ENCODE data around the gene SMAD6. TPM values are rescaled to one million over a fixed set of nuclear protein-coding genes. Genes with fewer than 3 reads are reported as not detected.
A peak's percentile ranks its signal among the peaks of the same experiment; 100 is the strongest.

Gene SMAD6
- polyA plus RNA-seq, 3 donors: 39.4 to 46.2 (median 41.5) TPM

DNA sequence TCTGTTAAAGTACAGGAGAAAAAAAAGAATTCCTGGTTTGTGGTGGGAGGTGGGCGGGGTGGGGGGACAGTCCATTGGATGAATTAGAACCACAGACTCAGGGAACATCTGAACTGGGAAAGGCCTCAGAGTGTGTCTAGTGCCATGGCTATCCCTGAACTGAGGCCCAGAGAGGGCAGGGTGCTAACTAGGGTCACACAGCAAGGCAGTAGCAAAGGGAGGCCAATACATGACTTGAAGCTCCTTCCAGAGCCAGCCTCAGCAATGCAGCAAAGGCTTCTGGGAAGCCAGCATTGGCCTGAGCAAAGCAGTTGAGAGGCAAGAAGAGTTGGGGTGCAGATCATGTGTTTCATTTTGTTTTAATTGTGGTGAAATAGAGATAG lies 85.4 kb downstream of the SMAD6 start:
- DNase-seq: no peak

DNA sequence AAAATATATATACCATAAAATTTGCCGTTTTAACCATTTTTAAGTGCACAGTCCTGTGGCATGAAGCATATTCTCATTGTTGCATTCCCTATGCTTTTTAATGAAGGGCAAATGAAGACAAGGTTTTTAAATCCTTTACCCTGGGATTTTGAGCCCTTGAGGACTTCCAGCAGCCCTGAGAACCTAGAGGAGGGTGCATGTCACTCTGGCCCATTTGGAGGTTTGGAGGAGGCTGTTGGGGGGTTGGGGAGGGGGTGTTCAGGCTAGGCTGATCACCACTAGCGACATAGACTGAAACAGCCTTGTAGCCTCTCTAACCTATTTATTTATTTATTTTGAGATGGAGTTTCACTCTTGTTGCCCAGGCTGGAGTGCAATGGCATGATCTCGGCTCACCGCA lies 86.0 kb downstream of the SMAD6 start:
- no peak for DNase-seq

DNA sequence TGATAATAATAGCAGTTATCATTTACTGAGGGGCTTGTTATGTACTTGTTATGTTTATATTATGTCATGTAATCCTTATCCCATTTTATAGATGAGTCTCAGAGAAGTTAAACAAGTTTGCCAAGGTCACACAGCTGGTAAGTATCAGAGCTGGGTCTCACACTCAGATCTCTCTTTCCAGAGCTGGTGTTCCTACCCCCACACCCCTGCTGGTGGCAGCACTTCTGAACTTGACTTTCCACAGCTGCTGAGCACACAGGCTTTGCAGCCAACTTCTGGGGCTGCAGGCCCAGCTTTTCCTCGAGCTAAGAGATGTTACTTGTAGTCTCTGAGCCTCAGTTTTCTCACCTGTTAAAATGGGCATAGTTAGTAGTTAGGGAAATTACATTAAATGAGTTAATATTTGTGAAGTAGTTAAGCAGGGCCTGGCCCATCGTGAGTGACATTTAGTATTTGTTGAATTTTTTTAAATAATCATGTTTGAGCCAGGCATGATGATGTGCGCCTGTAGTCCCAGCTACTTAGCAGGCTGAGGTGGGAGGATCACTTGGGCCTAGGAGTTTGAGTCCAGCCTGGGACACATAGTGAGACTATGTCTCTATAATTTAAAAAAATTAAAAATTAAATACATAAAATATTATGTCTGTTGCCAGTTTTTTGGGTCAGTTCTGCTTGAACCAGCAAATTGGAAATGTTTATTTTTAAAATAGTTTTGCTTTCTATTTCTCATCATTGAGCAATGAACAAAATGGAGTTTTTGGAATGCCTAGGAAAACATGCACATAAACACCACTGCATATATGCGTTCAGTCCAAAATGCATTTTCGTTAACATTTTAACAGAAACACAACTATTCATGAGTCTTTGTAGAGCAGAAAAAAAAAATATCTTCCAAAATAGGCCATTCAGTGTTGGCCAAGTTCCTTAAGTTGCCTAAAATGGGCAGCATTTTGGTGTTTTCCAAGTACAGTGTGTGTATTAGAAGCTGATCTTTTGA lies 87.3 kb downstream of the SMAD6 start:
- peak; percentile 58 for DNase-seq

DNA sequence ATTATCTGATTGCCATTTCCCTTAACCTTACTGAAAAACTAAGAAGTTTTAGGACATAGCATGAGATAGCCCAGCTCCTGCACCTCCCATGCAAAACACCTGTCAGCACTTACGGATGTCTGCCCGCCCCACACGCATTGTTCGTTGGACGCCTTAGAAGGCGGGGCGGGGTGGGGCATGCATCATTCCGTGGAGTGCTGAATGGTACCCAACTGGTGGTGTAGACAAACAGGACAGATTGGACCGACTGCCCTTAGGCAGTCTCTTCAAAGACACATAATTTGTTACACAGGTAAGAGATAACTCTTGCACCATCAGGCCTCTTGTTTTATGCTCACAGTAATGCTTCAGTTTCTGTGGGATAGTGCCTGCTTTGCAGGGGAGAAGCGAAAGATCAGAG lies 93.8 kb downstream of the SMAD6 start:
- DNase-seq: no peak

DNA sequence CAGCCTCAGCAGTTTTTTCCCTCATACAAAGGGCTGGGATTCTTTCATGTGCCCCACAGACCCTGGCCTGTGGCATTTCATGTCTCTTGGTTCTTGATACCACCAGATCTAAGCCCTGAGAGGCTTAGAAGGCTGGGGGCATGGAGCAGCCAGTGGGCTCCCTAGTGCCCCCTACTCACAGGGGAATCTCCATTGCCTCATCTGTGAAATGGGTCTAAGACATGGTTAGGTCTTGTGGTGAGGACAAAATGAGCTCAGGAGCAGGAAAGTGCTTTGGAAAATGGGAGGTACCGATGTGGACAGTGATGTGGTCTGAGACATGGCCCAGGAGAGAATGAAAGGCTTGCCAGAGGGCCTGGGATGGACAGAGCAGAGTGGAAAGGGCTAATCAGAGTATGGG lies 94.3 kb downstream of the SMAD6 start:
- DNase-seq: no peak

DNA sequence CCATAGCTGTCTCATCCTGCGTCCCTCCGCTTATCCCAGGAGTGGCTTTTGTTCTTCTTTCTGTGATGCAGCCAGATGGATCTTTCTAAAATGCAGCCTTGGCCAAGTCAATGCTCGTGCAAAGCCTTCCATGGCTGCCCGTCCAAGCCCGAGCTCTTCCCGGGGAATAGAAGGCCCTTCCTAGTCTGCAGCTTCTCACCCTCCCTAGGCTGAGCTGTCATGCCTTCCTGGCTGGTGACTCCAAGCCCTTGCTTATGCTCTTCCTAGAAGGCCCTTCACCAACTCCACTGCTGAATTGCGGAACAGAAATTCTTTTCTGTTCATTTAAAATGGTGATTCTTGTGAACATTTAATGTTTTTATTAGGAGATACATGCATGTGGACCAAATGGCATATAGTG lies 95.9 kb downstream of the SMAD6 start:
- no peak for DNase-seq

DNA sequence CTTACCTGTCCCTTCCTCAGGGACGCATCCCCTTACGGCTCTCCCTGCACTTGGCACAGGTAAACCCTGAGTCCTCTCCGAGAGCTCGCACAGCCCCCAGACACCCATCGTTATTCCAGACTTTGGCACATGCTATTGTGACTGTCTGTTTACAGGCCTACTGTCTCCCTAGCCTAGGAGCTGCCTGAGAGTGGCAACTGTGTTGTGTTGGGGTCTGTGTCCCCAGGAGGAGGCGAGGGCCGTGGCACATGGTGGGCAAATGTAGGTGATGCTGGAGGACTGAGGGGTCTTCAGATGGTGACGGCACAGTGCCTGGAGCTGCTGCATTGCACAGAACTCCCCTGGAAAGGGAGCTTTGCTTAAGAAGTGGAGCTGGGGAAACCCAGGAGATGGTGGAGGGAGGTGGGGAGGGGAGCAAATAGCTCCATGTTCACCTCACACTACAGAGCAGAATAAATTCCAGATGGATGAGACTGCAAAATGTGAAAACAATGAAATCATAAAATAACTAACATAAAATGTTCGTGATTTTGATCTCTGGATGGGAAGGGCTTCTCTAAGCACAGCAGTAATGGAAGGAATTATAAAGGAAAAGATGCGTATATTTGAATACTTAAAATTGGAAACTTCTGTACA lies 96.5 kb downstream of the SMAD6 start:
- no peak for DNase-seq

DNA sequence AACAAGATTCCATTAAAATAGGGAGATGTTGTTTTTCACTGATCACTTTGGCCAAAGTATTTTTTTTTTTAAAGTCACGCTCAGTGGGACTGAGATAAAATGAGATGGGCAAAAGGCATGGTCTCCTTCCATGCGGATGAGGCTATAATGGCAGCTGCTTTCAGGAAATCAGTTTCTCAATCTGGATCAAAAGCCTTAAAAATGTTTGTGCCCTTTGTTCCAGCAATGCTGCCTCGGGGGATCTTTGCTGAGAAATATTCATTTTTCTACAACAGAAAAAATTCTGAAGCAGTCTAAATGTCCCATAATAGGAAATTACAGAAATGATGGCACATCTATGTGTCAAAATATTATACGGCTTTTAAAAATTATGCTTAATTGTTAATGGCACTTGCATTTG lies 97.2 kb downstream of the SMAD6 start:
- no peak for DNase-seq

DNA sequence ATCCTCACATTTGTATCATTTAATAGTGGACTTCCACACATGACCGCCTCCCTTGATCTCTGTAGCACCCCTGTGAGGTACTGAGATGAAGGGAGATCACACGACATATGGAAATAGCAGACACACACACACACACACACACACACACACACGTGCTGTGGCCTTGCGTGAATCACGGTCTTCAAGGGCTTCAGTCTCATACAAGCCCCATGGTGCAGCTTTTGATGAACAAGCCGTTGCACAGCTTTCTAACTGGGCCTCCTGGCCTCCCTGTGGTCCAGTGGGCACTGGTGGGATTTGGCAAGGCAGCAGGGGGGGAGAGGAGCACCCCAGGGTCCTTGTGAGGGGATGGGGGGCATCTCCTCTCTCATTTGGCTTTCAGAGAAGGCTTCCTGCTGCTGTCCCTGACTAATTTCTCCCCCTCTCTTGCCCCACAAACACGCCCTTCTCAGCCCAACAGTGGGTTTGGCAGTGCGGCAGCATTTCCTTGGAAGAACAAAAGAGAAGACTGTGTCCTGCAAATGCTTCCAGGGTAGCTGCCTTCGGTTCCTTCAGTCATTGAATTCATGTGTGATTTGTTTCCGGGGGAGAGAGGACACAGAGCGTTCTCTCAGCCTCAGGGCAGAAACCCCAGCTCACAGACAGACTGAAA lies 98.7 kb downstream of the SMAD6 start:
- DNase-seq: no peak

DNA sequence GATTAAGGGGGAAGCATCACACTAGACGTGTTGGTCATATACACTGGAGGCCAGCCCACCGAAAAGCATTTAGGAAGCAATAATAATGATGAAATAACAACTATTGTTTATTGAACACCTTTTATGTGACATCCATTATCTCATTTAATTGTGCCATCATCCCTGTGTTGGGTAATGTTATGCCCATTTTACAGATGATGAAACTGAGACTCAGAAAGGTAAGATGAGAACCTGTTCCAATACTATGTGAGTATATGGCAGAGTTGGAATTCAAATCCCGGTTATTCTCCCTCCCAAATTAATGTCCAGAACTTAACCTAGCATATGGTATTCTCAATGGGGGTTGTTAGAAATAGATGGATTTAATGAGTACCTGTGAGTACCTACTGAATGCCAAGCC lies 99.2 kb downstream of the SMAD6 start:
- no peak for DNase-seq

DNA sequence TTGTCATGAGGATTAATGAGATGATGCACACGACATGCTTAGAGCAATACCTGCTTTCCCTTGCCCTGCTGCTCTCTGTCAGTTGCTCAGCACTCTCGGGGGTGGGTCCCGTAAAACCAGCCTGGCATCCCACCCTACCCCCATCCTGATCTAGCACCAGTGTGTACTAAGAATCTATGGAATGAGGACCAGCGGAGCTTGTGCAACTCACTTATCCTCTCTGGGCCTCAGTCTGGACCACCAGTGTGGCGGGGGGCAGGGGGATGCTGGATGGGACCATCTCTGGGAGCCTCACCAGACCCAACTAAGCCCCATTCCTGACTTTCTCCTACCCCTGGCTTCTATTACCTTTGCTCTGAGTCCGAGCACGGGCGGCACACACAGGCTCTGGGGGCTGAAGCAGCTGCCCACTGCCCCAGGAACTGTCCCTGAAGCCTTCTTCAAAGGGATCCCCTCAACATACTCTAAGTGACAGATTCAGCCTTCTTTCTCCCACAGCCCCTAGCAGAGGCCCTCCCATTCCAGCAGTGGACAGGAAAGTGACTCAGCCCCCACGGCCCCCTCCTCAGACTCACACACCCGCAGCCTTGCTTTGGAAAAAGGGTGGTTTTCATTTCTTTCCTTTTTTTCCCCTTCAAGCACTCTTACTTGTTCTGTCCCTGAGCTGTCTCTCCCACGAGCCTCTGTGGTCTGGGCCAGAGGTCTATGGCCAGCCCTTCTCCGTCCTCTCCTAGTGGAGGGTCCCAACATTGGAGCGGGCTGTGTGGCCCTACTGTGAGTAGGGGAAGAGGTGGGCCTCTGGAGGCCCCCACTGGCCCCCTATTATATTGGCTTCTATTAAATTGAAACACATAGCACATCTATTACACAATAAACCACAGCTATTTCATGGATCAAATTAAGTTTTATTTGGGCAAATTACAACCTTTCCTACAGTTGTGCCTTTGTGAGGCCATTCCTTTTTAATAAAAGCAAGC lies 100.3 kb downstream of the SMAD6 start:
- DNase-seq: no peak

DNA sequence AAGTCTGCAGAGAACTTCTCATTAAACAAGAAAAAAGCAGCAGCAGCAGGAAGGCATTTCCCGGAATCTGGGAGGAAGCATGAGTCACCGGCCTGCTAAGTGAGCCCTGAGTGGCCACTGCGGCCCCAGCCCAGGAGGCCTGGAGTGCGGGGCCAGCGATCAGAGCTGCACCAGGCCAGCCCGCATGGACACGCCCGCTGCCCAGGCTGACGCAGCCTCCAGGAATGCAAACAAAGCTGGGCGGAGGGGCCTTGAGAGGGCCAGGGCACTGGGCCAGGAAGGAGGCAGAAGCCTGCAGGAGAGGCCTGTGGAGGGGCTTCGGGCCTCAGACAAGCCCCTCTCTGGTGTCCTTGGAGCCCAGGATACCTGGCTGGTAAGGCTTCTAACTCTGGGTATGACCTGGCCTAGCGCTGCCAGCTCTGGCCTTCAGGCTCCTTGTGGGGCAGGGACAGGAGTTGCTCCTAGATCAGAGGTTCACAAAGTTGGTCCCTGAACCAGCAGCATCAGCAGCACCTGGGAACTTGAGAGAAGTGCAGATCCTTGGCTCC lies 101.2 kb downstream of the SMAD6 start:
- DNase-seq: peak; percentile 90

DNA sequence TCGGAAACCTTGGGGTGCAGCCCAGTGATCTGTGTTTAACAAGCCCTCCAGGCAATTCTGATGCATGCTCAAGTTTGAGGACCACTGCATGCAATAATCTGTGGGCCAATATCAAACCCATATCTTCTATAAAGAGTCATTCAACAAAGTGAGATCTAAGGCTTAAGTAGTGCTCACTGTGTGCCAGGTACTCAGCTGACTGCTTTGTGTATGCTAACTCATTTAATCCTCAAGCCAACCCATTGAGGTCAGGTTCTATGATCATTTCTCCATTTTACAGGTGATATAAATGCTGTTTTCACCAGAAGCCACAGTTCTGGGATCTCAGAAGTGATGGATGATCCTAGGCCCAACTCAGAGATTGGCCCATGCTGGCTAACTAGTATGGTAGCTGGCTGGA lies 101.7 kb downstream of the SMAD6 start:
- no peak for DNase-seq

DNA sequence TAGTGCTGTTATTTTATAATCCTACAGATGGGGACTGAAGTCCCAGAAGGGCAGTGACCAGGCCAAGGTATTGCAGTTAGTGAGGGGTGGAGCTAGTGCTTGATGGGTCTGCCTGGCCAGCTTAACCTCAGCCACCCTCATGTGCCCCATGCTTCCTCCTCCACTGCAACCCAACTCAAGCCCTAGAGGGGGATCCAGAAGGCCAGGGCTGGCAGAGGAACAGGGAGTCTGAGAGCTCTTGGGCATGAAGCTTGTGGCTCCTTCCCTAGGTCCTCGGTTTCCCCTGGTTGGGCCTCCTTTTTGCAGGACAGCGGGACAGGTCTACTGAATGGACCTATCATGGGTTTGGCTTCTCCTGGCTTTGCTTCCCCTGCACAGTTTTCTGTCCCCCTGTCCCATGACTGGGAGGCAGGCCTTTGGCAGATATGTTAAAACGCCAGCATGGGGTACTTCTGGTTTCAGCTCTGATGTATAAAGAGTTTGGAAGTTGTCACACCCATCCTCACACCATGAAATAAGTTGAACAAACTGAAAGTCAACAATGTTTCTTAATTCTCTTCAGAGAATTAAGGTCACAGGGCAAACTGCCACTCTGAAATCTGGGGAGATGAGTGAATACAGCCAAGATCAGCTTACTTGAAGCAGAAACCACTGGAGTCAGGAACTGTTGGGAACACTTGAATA lies 103.3 kb downstream of the SMAD6 start:
- DNase-seq: no peak

DNA sequence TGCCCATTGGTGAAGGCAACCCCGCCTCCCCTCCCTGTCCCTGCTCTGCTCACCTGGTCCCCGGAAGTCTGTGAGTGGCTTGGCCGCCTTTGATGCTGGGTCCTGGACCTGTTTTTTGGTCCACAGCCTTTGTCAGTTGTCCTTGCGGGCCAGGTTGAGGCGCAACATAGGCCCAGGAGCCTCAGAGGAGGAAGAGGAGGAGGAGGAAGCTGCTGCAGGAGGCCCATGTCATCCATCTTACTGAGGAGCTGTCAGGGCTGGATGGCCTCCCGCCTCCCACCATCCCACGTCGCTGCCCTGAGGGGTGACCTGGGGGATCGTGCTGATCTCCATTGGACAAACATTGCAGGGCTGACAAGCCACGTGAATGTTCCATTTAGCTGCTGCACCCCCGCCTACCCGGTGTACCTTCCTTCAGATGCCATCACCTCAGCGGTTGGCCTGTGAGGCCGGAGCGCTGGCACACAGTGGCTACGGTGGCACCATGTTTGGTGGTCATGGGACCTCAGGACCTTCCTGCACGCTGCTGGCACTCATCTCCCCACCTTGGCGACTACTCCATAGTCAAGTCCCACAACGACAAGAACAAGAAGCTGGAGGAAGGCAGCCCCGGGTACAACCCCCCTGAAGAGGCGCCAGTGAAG lies 106.3 kb downstream of the SMAD6 start:
- no peak for DNase-seq

DNA sequence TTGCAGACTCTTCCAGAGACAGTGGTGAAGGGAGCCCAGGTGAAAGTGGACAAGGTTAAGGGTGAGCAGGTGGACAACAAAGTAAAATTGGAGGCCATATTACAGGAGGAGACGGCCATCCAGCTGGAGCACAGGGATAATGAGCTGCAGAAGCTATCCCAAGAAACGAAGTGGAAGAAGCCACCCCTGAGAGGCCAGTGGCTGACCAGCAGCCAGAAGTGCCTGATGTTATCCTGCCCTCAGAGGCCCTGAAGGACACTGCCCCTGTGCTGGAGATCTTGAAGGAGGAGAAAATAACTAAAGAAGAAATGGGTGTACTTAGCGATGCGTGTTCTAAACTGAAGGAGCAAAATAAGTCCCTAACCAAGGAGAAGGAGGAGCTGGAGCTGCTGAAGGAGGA lies 107.6 kb downstream of the SMAD6 start:
- no peak for DNase-seq

DNA sequence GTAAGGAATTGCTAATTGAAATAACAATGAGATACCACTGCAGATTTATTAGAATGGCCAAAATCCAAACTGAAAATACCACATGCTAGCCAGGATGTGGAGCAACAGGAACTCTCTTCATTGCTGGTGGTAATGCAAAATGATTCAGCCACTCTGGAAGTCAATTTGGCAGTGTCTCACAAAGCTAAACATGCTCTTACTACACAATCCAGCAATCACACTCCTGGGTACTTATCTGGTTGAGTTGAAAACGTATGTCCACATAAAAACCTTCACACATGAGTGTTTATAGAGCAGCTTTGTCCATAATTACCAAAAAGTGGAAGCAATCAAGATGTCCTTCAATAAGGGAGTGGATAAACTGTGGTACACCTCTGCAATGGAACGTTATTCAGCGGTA lies 113.3 kb downstream of the SMAD6 start:
- DNase-seq: no peak

DNA sequence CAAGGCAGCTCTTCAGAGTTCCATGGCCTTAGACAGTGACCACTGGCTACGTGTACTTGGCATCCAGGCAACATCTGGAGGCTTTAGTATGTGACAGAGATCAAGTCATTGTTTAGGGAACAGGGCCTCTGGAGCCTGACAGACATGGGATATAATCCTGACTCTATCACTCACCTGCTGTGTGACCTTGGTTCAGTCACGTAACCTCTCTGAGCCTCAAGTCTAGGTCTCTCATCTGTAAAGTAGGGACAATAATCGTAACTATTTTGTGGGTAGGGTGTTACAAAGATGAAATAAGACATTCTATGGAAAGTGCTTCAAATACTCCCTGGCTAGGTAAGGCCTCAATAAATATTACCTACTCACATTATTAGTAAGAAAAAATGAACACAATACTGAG lies 114.2 kb downstream of the SMAD6 start:
- no peak for DNase-seq

DNA sequence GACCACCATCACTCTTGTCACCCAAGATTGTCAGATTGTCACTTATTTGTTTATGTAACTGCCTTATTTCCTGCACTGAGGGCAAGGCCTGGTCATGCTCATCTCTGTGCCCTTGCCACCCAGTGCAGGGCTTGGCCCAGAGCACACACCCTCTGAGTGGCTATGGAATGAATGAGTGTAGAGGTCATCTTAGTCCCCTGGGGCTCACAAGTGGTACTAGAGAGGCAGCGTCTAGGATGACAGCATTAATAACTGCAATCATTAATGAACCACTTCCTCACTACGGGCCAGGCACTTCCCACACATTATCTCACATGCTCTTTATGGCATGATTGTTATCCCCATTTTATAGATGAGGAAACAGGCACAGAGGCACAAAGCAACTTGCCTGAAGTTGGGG lies 117.0 kb downstream of the SMAD6 start:
- no peak for DNase-seq

DNA sequence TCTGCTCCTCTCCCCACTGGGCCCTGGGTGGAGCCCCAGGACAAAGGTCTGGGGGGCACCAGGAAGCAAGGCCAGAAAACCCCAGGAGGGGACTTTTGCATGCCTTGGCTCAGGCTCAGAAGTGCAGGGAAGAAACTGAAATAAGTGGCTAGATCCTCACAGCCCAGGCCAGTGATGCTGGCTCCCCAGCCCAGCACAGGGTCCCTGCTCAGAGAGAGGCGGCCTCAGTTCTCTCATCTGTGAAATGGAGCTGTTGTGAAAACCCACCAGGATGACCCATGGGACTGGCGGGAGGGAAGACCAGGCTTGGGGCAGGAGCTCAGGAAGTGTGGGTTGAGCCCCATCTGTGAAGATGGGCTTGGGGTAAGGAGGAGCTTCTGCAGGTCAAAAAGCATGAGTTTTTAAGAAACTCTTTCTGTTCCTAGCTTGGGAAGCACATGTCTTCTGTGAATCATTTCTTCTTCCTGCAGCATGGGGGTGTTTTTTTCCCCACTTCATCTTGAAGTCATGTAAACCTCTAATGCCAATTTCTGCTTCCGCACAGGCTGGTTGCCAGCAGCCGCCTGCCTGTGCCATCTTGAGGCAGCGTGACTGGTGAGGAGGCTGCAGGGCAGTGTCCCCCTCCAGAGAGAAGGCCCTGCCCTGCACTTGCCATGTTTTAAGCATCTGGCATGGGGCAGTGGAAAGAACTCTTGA lies 118.6 kb downstream of the SMAD6 start:
- DNase-seq: no peak
